AG20443 (cell line): ENCODE data around the gene MFSD6L.
A peak's percentile ranks its signal among the peaks of the same experiment; 100 is the strongest.

Experiments
- DNase-seq: peaks from one replicate; pipeline ENCODE4 v3.0.0; 2012; ENCODE audit warnings: low spot score, mixed read lengths

MFSD6L gene, protein sequence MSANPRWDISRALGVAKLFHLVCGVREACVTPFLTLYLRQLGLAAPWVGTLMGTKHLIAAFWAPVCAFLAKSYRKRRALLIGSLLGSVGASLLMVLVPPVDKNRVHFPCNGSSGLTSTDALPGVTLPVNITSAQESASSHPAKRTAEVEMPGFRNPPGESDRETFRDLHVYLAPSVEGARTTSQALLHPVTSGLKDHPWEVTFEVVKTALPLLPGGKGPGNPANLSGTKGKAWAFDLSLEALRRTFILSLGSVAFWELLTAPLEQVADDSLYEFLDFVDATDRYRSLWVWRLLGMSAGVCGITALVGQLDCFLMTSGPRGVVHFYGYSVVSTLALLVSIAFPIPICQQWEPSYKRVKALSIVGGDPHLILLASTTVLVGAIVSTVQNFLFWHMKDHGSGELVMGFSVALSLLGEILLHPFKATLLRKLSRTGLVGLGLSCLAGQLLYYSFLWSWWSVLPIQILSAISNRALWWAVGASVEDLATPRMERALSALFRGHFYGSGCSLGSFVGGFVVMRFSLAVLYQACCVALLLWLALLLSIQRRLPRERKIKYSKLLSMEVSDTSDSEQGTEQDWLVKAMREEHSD

DNA sequence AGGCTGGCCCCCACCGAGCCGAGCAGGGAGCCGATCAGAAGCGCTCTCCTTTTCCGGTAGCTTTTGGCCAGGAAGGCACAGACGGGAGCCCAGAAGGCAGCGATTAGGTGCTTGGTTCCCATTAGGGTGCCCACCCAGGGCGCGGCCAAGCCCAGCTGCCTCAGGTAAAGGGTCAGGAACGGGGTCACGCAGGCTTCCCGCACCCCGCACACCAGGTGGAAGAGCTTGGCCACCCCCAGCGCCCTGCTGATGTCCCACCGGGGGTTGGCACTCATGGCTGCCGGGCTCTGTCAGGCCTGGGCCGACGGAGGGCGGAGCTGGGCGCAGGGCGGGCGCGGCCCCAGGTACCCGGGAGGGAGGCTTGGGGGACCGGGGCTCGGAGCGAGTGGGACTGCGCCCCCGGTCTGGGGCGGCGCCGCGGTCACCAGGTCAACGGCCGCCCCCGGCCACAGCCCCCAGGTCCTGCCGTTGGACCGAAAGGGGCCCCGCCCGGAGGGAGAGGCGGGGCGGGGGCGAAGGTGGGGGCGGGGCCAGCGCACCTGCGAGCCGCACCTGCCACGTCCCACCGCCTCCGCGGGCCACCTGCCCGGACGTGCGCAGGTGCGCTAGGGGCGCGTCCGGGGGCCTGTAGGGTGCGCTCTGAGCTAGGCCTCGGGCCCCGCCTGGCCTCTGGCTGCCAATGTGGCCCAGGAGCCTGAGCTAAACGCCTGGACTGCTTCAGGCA, at the start of gene MFSD6L:
MFSD6L (minus strand) TSS at position 520 of the 724 bp plus-strand sequence; CDS start at position 275, 245 bp downstream.
- no peak for DNase-seq

- no peak for DNase-seq
Observed at GRCh38 chr17:8847891-8848290, 48.7 kb upstream of the MFSD6L start.

- DNase-seq: peak; percentile 61
Observed at GRCh38 chr17:8846768-8847211, 47.6 kb upstream of the MFSD6L start.

GRCh38 chr17:8844229-8845218, 45.4 kb upstream of the MFSD6L start:
- no peak for DNase-seq

GRCh38 chr17:8843344-8843743, 44.2 kb upstream of the MFSD6L start:
- no peak for DNase-seq

- DNase-seq: no peak
Observed at GRCh38 chr17:8841844-8842243, 42.7 kb upstream of the MFSD6L start.

DNA sequence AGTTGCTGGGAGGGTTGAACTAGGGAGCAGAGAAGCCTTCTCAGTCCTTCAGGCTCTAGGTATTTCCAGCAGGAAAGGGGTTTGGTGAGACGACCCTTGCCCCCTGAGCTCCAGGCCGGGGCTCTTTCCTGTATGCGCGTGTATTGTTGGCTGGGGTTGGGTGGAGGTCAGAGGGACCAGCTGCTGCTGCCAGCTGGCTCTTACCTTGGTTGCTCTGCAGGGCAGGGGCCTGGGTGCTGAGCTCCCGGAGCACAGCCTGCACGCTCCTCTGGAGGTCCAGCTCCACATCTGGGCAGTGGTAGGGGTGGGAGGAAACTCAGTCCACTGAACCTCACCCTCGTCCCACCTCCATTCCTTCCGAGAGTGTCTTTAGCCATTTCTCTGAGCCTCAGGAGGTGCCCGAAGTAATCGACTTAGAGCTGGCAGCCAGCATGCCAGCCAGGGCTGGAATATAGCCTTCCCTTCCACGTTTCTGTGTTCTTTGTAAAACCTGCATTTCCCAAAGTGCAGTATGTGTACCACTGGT, 40.3 kb upstream of the MFSD6L start:
- DNase-seq: peak; percentile 10

DNA sequence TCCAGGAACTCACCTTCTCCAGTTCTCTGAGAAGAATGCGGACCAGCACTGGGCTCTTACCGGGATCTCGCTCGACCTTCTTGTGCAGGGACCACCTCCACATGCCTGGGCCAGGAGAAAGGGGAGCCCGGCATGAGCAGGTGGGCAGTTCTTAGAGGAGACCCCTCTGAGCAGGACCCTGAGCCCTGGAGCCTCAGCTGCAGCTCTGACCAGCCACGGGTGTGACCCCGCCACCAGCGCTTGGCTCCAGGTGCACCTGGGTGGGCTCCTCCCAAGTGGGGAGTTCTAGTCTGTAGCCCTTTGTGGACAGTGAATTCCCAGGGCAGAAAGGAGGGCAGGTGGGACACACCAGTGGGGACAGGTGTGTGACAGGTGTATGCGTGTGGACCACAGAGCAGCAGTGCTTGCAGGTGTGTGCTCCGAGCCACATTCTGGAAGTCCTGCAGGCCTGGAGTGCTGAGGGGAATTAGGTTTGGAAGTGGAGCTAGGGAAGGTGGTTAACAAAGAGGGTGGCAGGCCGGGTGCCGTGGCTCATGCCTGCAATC, 39.5 kb upstream of the MFSD6L start:
- peak; percentile 3 for DNase-seq

- peak; percentile 10 for DNase-seq
Observed at GRCh38 chr17:8837563-8838075, 38.5 kb upstream of the MFSD6L start.

DNA sequence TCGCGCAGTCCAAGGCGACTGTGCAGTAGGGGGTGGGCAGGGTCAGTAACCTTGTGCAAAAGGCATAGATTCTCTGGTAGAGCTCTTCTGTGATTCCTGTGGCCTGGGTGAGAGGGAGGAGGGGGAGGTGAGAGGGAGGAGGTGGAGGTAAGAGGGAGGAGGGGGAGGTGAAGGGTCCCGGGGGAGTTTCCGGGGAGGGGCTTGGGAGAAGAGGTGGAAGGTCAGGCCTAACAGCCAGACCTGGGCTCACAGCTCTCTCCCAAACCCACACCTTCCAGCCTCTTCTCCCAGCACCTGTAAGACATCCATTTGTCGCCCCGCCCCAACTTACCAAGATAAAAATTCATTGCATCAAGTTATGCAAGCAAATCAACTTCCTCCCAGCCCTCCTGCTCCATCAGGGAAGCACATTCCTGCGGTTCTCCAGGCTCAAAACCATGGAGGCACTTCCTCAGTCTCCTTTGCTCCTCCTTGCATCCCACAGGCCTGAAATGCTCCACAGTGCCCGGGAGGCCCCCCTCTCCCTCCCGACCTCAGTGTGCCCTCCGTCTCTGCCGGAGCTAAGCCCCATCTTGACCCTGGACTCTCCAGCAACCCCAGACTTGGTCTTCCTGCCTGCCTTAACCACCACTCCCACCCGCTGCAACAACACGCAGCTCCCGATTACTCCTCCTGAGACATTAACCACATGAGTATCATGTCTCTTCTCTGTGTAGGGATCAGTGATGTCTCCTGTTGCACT, 37.8 kb upstream of the MFSD6L start:
- peak; percentile 45 for DNase-seq

GRCh38 chr17:8835631-8836364, 36.6 kb upstream of the MFSD6L start:
- peak; percentile 5 for DNase-seq

GRCh38 chr17:8835106-8835505, 35.9 kb upstream of the MFSD6L start:
- DNase-seq: peak; percentile 2

- peak; percentile 39 for DNase-seq
Observed at GRCh38 chr17:8832711-8833352, 33.7 kb upstream of the MFSD6L start.

GRCh38 chr17:8831234-8831849, 32.2 kb upstream of the MFSD6L start:
- peak; percentile 4 for DNase-seq

DNA sequence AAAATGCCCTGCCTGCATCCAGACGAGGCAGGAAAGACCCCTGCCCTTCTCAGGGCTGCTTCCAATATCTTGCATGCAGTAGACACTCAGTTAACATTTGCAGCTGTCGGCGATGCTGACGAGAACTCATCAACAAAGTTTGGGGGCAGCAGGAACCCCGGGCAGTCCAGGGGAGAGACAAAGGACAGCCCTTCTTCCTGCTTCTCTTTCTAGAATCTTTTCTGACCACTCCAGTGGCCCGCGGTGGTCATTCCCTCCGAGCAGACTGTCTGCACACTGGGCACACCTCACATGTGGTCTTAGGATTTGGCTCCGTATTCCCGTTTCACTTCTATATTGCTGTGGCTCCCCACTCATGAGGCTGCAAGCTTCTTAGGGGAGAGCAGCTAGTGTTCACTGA, 31.0 kb upstream of the MFSD6L start:
- peak; percentile 5 for DNase-seq

DNA sequence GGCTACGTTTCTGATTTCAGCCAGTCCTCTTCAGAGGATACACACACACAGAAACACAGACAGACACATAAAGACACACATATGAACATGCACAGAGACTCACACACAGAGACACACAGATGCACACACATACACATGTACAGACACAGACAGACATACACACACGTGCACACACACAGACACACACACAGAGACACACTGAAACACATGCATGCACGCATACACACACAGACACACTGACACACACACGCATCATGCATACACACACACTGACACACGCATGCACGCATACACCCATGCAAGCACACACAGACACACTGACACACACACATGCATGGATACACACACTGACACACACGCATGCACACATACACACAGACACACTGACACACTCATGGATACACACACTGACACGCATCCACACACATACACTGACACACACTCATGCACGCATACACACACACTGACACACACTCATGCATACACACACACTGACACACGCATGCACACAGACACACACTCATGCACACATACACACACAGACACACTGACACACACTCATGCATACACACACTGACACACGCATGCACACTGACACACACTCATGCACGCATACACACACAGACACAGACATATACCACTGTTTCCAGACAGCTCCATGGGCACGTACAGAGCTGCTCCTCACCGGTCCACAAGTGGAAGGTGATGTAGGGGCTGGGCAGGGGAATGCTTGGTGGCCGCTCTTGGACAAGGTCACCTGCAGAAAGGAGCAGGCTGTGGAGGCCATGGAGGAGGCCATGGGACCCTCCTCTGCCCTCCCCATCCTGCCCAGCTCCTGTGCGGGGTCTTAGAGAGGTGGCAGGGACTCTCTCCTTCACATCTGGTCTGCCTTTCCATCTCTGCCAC, 30.1 kb upstream of the MFSD6L start:
- DNase-seq: no peak

DNA sequence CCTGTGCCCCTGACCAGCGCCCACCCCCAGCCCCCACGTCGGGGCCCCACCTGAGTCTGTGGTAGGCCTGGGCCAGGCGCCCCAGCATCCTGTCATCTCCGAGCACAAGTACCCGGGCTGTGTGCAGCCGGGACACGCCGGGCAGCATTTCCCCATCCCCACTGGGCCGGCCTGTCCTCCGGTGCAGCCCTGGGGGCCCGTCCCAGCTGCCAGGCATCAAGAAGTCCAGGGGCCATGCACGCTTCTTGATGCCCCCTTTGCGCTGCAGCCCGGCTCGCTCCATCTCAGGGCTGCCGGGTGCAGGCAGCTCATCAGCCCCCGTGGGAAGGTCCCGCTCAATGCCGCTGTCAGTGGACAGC, 29.3 kb upstream of the MFSD6L start:
- peak; percentile 4 for DNase-seq
